HG03571 (cell line): Measurements from ENCODE around the gene DIPK1A.
A peak's percentile ranks its signal among the peaks of the same experiment; 100 is the strongest.

ENCODE experiments used
- ATAC-seq: cut with Tn5 transposase; IDR thresholded peaks from one replicate; pipeline ENCODE4 v1.9.1; 2021; ENCODE audit not compliant: unreplicated experiment

Gene DIPK1A

GRCh38 chr1:92956254-92957029 is 4.8 kb downstream of the DIPK1A start:
- no peak for ATAC-seq

DNA sequence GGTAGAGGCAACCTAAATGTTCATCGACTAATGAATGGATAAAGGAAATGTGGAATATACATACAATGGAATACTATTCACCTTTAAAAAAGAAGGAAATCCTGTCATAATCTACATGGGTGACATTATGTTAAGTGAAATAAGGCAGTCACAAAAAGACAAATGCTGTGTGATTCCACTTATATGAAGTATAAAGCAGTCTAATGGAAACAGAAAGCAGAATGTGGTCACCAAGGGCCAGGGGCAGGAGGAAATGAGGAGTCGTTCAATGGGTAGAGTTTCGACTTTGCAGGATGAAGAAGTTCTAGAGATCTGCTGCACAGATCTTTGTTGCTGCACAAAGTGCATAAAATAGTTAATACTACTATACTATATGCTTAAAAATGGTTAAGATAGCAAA is 7.8 kb downstream of the DIPK1A start:
- peak; percentile 67 for ATAC-seq

- no peak for ATAC-seq
Observed at GRCh38 chr1:92952714-92953113, 8.5 kb downstream of the DIPK1A start.

- ATAC-seq = peak; percentile 62
Observed at GRCh38 chr1:92951141-92951582, 10.1 kb downstream of the DIPK1A start.

DNA sequence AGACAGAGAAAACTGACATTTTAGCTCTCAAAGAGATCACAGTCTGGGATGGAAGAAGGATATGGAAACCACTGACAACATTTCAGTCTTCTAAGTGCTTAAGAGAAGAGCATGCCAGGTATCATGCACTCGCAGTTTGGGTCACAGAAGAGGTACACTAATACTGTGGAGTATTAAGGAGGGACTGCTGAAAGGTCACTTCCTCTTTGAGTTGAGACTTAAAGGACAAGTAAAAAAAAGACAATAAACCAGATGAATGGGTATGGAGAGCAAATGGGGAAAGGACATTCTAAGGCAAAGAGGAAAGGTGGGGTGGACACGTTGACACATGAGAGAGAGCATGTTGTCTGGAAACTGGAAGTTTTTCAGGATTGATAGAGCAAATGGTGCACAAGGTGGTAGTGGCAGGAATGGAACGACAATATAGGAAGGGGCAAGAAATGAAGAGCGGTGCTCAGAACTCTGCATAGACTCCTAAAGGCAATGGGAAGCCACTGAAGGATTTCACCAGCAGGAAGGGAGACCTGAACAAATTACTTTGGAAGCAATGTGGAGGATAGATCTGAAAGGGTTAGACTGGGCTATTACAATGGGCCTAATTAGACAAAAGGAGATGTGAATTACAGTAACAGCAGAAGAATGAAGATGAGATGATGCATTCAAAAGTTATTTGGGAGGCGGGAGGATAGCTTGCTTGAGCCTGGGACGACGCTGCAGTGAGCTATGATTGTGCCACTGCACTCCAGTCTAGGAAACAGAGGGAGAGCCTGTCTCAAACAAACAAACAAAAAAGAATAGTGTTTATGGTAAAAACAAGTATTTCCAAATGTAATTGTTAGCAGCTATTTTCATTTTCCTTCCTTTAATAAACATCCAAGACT is 11.1 kb downstream of the DIPK1A start:
- no peak for ATAC-seq

GRCh38 chr1:92948071-92948470 is 13.2 kb downstream of the DIPK1A start:
- ATAC-seq = no peak

DNA sequence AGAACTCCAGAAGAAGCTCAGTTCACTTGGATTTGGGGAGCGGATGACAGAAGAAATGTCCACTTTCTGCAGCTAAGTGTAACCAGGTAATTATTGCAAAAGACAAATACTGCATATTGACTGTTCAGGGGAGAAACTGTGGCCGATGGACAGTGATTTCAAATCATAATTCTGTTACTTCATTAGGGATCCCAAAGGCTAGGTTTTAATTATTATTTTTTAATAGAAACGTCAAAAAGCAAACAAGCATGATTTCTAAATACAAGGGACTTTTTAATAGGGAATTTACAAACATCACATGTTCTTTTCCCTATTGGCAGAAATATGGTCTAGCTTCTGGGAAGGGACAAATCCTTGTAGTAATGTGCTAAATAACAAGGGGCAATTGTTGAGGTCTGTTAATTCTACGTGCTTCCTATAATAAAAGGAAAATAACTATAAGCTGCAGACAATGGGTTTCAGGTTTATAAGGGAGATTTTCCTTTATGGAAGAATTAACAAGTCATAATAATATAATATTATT is 15.5 kb downstream of the DIPK1A start:
- no peak for ATAC-seq

DNA sequence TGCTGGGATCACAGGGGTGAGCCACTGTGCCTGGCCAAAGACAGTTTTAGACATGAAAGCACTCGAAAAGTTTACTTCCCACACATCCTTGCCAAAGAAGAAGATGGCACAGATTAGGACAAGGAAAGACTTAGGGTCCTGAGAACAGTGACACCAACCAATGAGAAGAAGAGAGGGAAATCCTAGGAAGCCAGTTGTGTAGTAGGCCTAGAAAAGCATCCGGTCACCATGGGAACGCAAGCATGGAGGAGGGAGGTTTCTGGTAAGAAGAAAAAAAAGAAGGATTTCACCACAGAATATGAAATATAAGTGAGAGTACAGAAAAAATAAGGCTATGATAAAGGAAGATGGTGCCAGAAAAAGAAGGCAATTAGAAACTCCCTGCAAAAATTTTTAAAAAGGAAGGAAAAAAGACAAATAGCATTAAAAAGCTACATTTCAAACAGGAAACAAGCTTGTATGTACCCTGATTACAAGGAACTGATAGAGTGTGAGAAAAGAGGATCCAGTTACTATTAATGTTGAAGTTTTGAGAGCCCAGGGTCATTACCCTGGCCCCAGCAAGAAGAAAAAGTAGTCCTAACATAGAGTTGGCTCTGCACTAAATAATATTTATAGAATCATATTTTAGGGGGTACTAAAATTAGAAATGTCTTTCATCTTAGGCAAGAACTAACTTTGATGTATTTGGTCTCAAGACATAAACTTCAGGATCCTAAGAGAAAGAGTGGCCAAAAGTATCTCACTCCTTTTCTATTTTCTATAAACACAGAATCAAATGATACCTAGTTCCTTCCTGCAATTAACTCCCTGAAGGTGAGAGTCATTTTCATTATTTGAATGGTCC is 16.1 kb downstream of the DIPK1A start:
- ATAC-seq = no peak

DNA sequence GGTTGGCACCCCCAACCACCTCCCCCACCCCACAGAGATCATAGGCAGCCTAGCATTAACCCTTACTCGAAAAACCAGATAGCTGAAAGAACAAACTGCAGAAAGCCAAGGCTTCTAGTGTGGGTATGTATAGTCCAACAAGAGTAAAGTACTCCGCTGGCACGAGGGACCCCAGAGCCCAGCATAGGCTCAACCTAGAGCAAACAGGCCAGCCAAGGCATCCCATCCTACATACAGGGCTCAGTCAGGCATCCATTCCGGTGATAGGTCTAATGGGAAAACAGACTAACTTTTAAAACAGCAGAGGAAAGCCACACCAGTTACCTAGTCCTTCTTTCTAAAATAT is 17.8 kb downstream of the DIPK1A start:
- no peak for ATAC-seq

GRCh38 chr1:92940541-92940940 is 20.7 kb downstream of the DIPK1A start:
- no peak for ATAC-seq

- no peak for ATAC-seq
Observed at GRCh38 chr1:92937731-92938130, 23.5 kb downstream of the DIPK1A start.

- ATAC-seq = no peak
Observed at GRCh38 chr1:92936865-92937264, 24.4 kb downstream of the DIPK1A start.

DNA sequence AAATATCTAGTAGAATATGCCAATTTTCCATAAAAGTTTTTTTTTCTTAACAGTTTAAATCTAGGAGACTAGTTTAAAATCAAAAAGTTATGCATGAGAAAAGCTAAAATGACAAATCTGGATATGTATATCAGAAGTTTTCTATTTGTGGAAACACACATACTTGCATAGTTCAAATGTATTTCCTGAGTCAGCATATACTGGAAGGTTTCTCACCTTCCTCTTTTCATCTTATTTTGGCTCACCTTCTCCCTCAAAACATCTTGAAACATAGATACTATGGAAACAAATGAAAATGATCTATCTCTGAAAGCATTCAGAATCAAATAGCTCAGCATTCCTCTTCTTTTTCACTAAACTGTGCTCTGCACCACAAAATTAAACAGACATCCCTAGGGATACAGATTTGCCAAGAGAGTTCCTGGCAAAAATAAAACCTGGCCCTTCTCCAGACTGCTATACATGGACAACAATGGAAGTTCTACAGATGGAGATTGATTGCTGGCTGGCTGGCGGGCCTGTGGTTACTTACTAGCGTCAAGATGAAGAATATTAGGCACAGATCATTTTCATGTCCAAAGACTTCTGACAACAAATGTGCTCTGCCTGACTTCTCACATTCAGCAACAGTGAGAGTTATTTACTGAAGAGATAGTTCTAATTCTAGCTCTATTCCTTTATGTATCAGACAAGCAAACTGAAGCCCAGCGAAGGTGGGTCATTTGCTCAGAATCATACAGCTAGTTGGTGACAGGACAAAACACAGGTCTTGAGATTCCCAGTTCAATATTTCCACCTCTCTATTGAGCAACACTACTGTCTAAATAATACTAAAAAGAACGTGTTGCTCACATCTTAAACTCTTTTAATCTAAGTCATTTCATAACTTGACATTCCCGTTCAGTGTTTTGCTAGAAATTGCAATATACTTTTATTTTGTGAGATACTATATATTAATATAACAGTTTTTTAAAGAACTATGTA is 26.6 kb downstream of the DIPK1A start:
- ATAC-seq = no peak

- ATAC-seq = no peak
Observed at GRCh38 chr1:92933459-92933858, 27.8 kb downstream of the DIPK1A start.

- ATAC-seq = no peak
Observed at GRCh38 chr1:92931691-92932090, 29.6 kb downstream of the DIPK1A start.

DNA sequence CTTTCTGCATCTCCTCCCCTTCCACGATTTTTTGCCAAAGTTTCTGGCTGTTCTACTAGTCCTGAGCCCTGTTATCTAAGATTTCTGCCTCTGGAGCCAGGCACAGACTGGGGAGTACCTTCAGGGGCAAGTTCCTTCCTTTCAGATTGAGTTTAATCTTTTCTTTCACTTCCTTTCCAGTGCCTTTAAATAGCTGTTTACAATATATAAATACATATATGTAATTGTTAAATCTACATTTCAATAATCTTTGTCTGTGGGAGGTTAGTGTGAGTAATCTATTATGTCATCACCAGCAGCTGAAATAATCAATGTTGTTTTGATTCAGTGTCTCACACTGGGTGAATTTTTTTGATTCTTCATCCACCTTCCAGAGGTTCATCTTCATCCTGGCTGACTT is 31.8 kb downstream of the DIPK1A start:
- ATAC-seq = no peak

DNA sequence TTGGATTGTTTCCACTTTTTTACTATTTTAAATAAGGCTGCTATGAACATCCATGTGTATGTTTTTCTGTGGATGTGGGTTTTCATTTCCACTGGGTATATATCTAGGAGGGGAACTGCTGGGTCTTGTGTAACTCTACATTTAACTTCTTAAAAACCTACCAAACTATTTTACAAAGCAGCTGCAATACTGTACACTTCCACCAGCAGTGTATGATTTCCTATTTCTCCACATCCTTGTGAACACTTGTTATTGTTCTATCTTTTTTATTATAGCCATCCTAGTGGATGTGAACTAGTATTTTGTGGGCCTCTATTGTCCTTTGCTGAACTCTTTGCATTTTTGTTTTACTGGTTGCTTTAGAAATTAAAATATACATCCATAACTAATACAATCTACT is 33.4 kb downstream of the DIPK1A start:
- ATAC-seq = no peak

- no peak for ATAC-seq
Observed at GRCh38 chr1:92926873-92927272, 34.4 kb downstream of the DIPK1A start.

DNA sequence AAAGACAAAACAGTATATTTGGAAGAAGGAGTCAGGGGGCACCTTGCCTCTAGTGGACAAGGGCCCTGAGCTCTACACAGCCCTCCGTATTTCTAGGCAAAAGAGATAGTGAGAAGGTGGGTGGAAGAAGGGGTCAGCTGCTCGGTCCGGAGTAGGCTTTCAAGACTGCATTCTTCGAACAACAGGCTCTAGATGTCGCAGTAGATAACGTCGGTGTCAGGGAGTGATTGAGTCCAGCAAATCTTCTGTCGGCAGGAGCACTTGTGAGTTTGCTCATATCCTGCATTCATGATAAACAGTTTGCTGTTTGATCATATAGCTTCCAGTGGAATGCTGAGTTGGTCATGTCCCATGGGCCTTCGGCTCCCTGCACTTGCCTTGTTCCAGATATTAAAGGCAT is 36.8 kb downstream of the DIPK1A start:
- ATAC-seq = no peak

DNA sequence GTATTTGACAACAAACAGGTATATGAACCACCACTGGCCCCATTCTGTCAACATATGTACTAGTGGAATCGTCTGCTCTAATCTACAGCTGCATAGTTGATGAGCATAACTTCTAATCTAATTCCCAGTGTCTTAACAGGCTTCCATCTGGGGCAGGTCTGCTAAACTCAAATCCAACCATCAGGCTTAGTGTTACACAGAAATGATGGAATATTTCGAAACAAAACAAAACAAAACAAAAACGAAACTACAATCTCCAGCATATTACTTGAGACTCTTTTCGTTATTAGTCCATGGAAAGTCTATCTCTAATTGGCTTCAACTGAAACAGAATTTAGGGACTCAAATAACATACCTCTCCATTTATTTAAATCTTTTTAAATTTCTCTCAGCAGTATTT is 37.6 kb downstream of the DIPK1A start:
- ATAC-seq = no peak
